IMR-90 (cell line): ENCODE results near the gene BCL2. TPM values are rescaled to one million over a fixed set of nuclear protein-coding genes. Genes with fewer than 3 reads are reported as not detected.
A peak's percentile ranks its signal among the peaks of the same experiment; 100 is the strongest.

Experiments
- ATAC-seq: fragments of 200-7000 bp; cut with Tn5 transposase; 2 replicates; pipeline ENCODE4 v1.9.1; 2020; ENCODE audit warnings: low read depth, mild to moderate bottlenecking, moderate library complexity
- BruUV-seq: library from RNA; stranded (reverse); fragments of 400-500 nt; replicated peaks from 2 replicates; lab custom pipeline; 2021; lab: Mats Ljungman, UMichigan
- CTCF ChIA-PET: fragments of 300-600 bp; formaldehyde crosslinking; extraction: SDS; loops from one replicate; lab custom pipeline; 2021; ENCODE audit warnings: antibody characterized with exemption; lab: Yijun Ruan, JAX
- POLR2A ChIA-PET: fragments of 300-600 bp; sonication (Branson Sonifier 250); formaldehyde crosslinking; loops from one replicate; lab custom pipeline; 2022; ENCODE audit warnings: antibody characterized with exemption; ENCODE audit not compliant: unreplicated experiment; lab: Charles Lee
- DNase-seq: peaks from one replicate; pipeline ENCODE4 v3.0.0; 2013
- H2AFZ ChIP-seq: replicated peaks from 2 replicates; pipeline ENCODE3; 2013; ENCODE audit warnings: low read length, mild to moderate bottlenecking; ENCODE audit not compliant: poor library complexity
- H2AK5ac ChIP-seq: 2 replicates; pipeline ENCODE4 v1.6.1; 2013; ENCODE audit warnings: low read depth, low read length, inconsistent platforms
- H2AK9ac ChIP-seq: replicated peaks from 2 replicates; pipeline ENCODE3; 2013; ENCODE audit warnings: mild to moderate bottlenecking, low read depth, low read length, moderate library complexity; ENCODE audit not compliant: poor library complexity
- H2BK120ac ChIP-seq: 2 replicates; pipeline ENCODE4 v1.6.1; 2013; ENCODE audit warnings: low read depth, low read length, inconsistent platforms
- H2BK15ac ChIP-seq: 3 replicates; pipeline ENCODE4 v1.6.1; 2013; ENCODE audit warnings: low read depth, low read length, inconsistent platforms
- H2BK20ac ChIP-seq: 2 replicates; pipeline ENCODE4 v1.6.1; 2013; ENCODE audit warnings: low read depth, mild to moderate bottlenecking, inconsistent platforms, low read length, moderate library complexity
- H2BK5ac ChIP-seq: 2 replicates; pipeline ENCODE4 v1.6.1; 2013; ENCODE audit warnings: mild to moderate bottlenecking, low read depth, low read length, inconsistent platforms; ENCODE audit not compliant: poor library complexity, severe bottlenecking
- H3K14ac ChIP-seq: replicated peaks from 2 replicates; pipeline ENCODE4 v1.6.1; 2013; ENCODE audit warnings: low read depth, low read length, inconsistent platforms
- H3K18ac ChIP-seq: 2 replicates; pipeline ENCODE4 v1.6.1; 2013; ENCODE audit warnings: low read depth, low read length, control low read depth
- H3K23ac ChIP-seq: 2 replicates; pipeline ENCODE4 v1.6.1; 2013; ENCODE audit warnings: low read depth, low read length, inconsistent platforms
- H3K27ac ChIP-seq: 2 replicates; pipeline ENCODE4 v1.5.1; 2013; ENCODE audit warnings: mild to moderate bottlenecking, control low read depth, low read length; ENCODE audit not compliant: insufficient read depth
- H3K27me3 ChIP-seq: 2 replicates; pipeline ENCODE4 v1.6.1; 2013; ENCODE audit warnings: low read length; ENCODE audit not compliant: control insufficient read depth, insufficient read depth
- H3K36me3 ChIP-seq: 2 replicates; pipeline ENCODE4 v1.6.1; 2013; ENCODE audit warnings: low read length, mixed read lengths; ENCODE audit not compliant: control insufficient read depth, insufficient read depth
- H3K4ac ChIP-seq: 2 replicates; pipeline ENCODE4 v1.6.1; 2013; ENCODE audit warnings: low read depth, low read length, inconsistent platforms
- H3K4me1 ChIP-seq: 2 replicates; pipeline ENCODE4 v1.6.1; 2013; ENCODE audit warnings: low read length, mixed read lengths; ENCODE audit not compliant: control insufficient read depth, insufficient read depth
- H3K4me2 ChIP-seq: 2 replicates; pipeline ENCODE4 v1.6.1; 2013; ENCODE audit warnings: low read depth, mild to moderate bottlenecking, control low read depth, low read length, moderate library complexity
- H3K4me3 ChIP-seq: 2 replicates; pipeline ENCODE4 v1.5.1; 2013; ENCODE audit warnings: low read depth, mild to moderate bottlenecking, control low read depth, low read length, moderate library complexity; ENCODE audit not compliant: insufficient read depth
- H3K56ac ChIP-seq: 2 replicates; pipeline ENCODE4 v1.6.1; 2013; ENCODE audit warnings: low read length, inconsistent platforms; ENCODE audit not compliant: insufficient read depth; ENCODE audit errors: extremely low read depth
- H3K79me1 ChIP-seq, 2 experiments: 2 replicates each; pipeline ENCODE4 v1.6.1; 2013; ENCODE audit warnings: low read length in 2 of 2, inconsistent platforms in 1 of 2, low read depth in 1 of 2
- H3K9ac ChIP-seq: 2 replicates; pipeline ENCODE4 v1.6.1; 2013; ENCODE audit warnings: low read depth, low read length, control low read depth
- H3K9me1 ChIP-seq: 2 replicates; pipeline ENCODE4 v1.6.1; 2013; ENCODE audit warnings: low read length, inconsistent platforms; ENCODE audit not compliant: insufficient read depth
- H3K9me3 ChIP-seq: 2 replicates; pipeline ENCODE4 v1.6.1; 2013; ENCODE audit warnings: low read length; ENCODE audit not compliant: control insufficient read depth, insufficient read depth
- H4K20me1 ChIP-seq: 2 replicates; pipeline ENCODE4 v1.6.1; 2013; ENCODE audit warnings: low read length, inconsistent platforms; ENCODE audit not compliant: insufficient read depth
- H4K5ac ChIP-seq: 2 replicates; pipeline ENCODE4 v1.6.1; 2013; ENCODE audit warnings: mild to moderate bottlenecking, low read depth, low read length, control low read depth
- H4K8ac ChIP-seq, 2 experiments: 2 replicates each; pipeline ENCODE4 v1.6.1; 2013; ENCODE audit warnings: low read depth in 2 of 2, low read length in 2 of 2, control low read depth in 1 of 2, inconsistent platforms in 1 of 2
- H4K91ac ChIP-seq: 2 replicates; pipeline ENCODE4 v1.6.1; 2013; ENCODE audit warnings: low read depth, low read length, inconsistent platforms; ENCODE audit not compliant: insufficient read depth
- CEBPB ChIP-seq: IDR thresholded peaks from 2 replicates; pipeline ENCODE4 v1.6.1; 2012; ENCODE audit warnings: low read depth, low read length, improper control_type of control experiment
- MAFK ChIP-seq: IDR thresholded peaks from 2 replicates; pipeline ENCODE4 v1.6.1; 2012; ENCODE audit warnings: low read depth, low read length, improper control_type of control experiment
- MXI1 ChIP-seq: IDR thresholded peaks from 2 replicates; pipeline ENCODE4 v1.6.1; 2012; ENCODE audit warnings: low read depth, mild to moderate bottlenecking, low read length, moderate library complexity, borderline replicate concordance
- WGBS, 2 experiments: methylation state at CpG; one replicate each; pipeline versions ENCODE4 v1.1.5 to v1.1.7; 2013; ENCODE audit warnings: missing lambda C conversion rate in 2 of 2; ENCODE audit not compliant: insufficient read length in 1 of 2; ENCODE audit errors: extremely low coverage in 2 of 2; 5-methylcytosine and 5-hydroxymethylcytosine counted together
- dilution Hi-C: fragments of 300-500 bp; cut with HindIII; formaldehyde crosslinking; loops from one replicate; pipeline ENCODE4 v1.14.3; 2018; ENCODE audit warnings: low sequenced_read_pairs; ENCODE audit not compliant: unreplicated experiment
- in situ Hi-C: fragments of 300-500 bp; cut with MboI; formaldehyde crosslinking; loops from 3 replicates; pipeline ENCODE4 v1.14.3; 2019; ENCODE audit warnings: low sequenced_read_pairs, inconsistent platforms, mixed read lengths
- intact Hi-C: fragments of 100-400 bp; cut with micrococcal nuclease; formaldehyde crosslinking; loops from 2 replicates; pipeline ENCODE4 v1.10.0; 2022
- polyA plus RNA-seq, 3 experiments: library from polyadenylated mRNA; depleted of rRNA; stranded (reverse); fragments of >200 nt; gene quantifications; 2 replicates each; pipeline ENCODE4 v1.2.3, GENCODE V29; 2012; ENCODE audit warnings: low replicate concordance in 1 of 3
- total RNA-seq: library from RNA; depleted of rRNA; stranded (reverse); fragments of >200 nt; gene quantifications from 2 replicates; pipeline ENCODE4 v1.2.3, GENCODE V29; 2012

BCL2 gene
- total and polyA plus RNA-seq, 2 of the 4 experiments (the other 2 are of a cell fraction), result 0.24 to 0.54 TPM

- Histone ChIP-seq H3K79me1 (no peaks in the 10 kb centered on the region), H4K20me1 (no peaks in the 10 kb centered on the region), H3K23ac (no peak overlapping the region), H3K4me1 (no peaks in the 10 kb centered on the region; the same call in 1 of the 2 replicates), H3K9ac (no peak overlapping the region), H3K4me2 (no peak overlapping the region), H2BK120ac (no peak overlapping the region), H2AK5ac (no peak overlapping the region), H3K18ac (no peak overlapping the region), H3K9me3 (no peaks in the 10 kb centered on the region), H3K14ac (no peak overlapping the region), H2BK15ac (no peak overlapping the region), H3K56ac (no peak overlapping the region), H3K27me3 (no peaks in the 10 kb centered on the region), H2BK5ac (no peak overlapping the region), H3K36me3 (no peaks in the 10 kb centered on the region), H4K91ac (no peak overlapping the region), H2AFZ (no peak overlapping the region), H4K8ac (no peak overlapping the region), H2BK20ac (no peak overlapping the region), H3K9me1 (no peaks in the 10 kb centered on the region; the same call in 1 of the 2 replicates), H3K4me3 (no peak overlapping the region), H2AK9ac (no peak overlapping the region), H3K27ac (no peak overlapping the region), H3K4ac (no peak overlapping the region), H4K5ac (no peak overlapping the region)
- intact Hi-C loops, result no loop called here
- CTCF ChIA-PET, result no interaction called here
- in situ Hi-C loops, result no loop called here
- no peak for TF ChIP-seq MXI1
- TF ChIP-seq CEBPB, result no peak
- no peak for TF ChIP-seq MAFK
- DNase-seq (peak; percentile 31), ATAC-seq (peak; percentile 54)
- 40% methylated on average over 1 of the region's 5 CpGs; no CpG with 5 or more reads in 1 of the 2 experiments for WGBS, 2 experiments
- POLR2A ChIA-PET, result no interaction called here
- dilution Hi-C loops, result no loop called here
- no TSS peak for BruUV-seq
Observed at GRCh38 chr18:63299837-63300745, 19.5 kb downstream of the BCL2 start.
